GM12864 (cell line): Measurements from ENCODE around the gene ATP8B4.

Source experiments
- DNase-seq: peaks from one replicate; pipeline ENCODE4 v3.0.0-alpha.2; 2011; ENCODE audit warnings: low read depth
- H3K4me3 ChIP-seq: 2 replicates; pipeline ENCODE4 v1.5.1; 2011; ENCODE audit warnings: mild to moderate bottlenecking, low read depth, low read length, control low read depth
- CTCF ChIP-seq: IDR thresholded peaks from 2 replicates; pipeline ENCODE4 v1.5.1; 2011; ENCODE audit warnings: low read depth, mild to moderate bottlenecking, moderate library complexity, low read length, control low read depth, inconsistent platforms; ENCODE audit errors: missing control alignments

ATP8B4 gene

GRCh38 chr15:50117431-50118027 is 1.5 kb downstream of the ATP8B4 start:
- TF ChIP-seq CTCF: no peak
- DNase-seq: no peak
- no peak overlapping the region for H3K4me3 ChIP-seq

- TF ChIP-seq CTCF: peak; percentile 67
- H3K4me3 ChIP-seq: no peak overlapping the region
- no peak for DNase-seq
Measured at GRCh38 chr15:50116477-50116876, 2.6 kb downstream of the ATP8B4 start.

- H3K4me3 ChIP-seq: no peak overlapping the region
- no peak for TF ChIP-seq CTCF
- no peak for DNase-seq
Measured at GRCh38 chr15:50113992-50114780, 4.8 kb downstream of the ATP8B4 start.

GRCh38 chr15:50113187-50113505 is 5.9 kb downstream of the ATP8B4 start:
- no peak overlapping the region for H3K4me3 ChIP-seq
- TF ChIP-seq CTCF: no peak
- no peak for DNase-seq

- DNase-seq: no peak
- H3K4me3 ChIP-seq: no peak overlapping the region
- no peak for TF ChIP-seq CTCF
Measured at GRCh38 chr15:50112488-50113186, 6.4 kb downstream of the ATP8B4 start.

- no peak for DNase-seq
- no peak for TF ChIP-seq CTCF
- no peak overlapping the region for H3K4me3 ChIP-seq
Measured at GRCh38 chr15:50110285-50110684, 8.7 kb downstream of the ATP8B4 start.
